Right lobe of liver (tissue), 4 donors: ENCODE results near the gene AMDHD1.

Experiments
- CTCF ChIP-seq, 4 donors: fragments of 200-600 bp in 3 of 4; fragments of 450-650 bp in 1 of 4; IDR thresholded peaks; one replicate each; pipeline versions ENCODE4 v1.5.1 to v1.8.0; 2016 to 2022; ENCODE audit warnings: antibody characterized with exemption in 4 of 4, mild to moderate bottlenecking in 2 of 4
- POLR2A ChIP-seq: fragments of 450-650 bp; IDR thresholded peaks from one replicate; pipeline ENCODE4 v1.6.1; 2017; ENCODE audit warnings: antibody characterized with exemption, mild to moderate bottlenecking
- donor health status: DM: no; HTN: no; CAD: no.
- donor health status: DM: no; HTN: no; CAD: no.
- donor health status: DM: no; HTN: yes; CAD: no.

GRCh38 chr12:95898081-95898480 lies 45.0 kb upstream of the AMDHD1 start:
- TF ChIP-seq CTCF (IDR thresholded peaks at IDR 0.05) (no peak), POLR2A (no peak)
